Measurements from ENCODE around the gene ATXN1.

Gene ATXN1

DNA sequence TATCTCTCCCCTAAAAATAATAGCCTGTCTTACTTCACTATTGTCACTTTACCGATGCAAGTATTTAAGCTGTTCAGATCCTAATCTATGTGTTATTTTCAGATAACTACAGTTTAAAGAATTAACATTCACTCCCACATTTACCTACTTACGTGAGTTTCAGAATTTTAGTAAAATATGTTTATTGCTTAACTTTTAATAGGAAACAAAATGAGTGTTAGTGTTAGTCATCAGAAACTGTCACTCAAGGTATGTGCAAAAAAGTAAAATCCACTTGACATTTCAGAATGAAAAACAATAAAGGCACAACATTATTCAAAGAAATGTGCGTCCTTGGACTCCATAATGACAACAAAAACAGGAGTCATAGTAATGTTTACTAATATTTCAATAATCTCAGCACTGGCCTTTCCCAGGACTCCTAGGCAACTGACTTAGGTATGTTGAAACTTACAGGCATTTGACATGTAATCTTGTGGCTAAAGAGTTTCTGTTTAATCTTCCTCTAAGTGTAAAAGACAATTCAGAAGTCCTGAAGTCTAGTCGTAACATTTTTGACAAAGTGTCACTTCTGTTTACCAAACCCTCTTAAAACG lies 4.5 kb downstream of the ATXN1 start:
- Histone ChIP-seq H3K27me3 (ENCODE audit: insufficient read depth, poor library complexity, severe bottlenecking) (no peaks in the 10 kb centered on the region), H3K27ac (replicated peaks) (peak overlapping the region; percentile 35), H3K4me3 (replicated peaks; ENCODE audit: insufficient read depth, low read length) (no peak overlapping the region)
- no peak for TF ChIP-seq POLR2AphosphoS5 (IDR thresholded peaks at IDR 0.05; ENCODE audit: low read depth)
- TF ChIP-seq, protein P1, sequence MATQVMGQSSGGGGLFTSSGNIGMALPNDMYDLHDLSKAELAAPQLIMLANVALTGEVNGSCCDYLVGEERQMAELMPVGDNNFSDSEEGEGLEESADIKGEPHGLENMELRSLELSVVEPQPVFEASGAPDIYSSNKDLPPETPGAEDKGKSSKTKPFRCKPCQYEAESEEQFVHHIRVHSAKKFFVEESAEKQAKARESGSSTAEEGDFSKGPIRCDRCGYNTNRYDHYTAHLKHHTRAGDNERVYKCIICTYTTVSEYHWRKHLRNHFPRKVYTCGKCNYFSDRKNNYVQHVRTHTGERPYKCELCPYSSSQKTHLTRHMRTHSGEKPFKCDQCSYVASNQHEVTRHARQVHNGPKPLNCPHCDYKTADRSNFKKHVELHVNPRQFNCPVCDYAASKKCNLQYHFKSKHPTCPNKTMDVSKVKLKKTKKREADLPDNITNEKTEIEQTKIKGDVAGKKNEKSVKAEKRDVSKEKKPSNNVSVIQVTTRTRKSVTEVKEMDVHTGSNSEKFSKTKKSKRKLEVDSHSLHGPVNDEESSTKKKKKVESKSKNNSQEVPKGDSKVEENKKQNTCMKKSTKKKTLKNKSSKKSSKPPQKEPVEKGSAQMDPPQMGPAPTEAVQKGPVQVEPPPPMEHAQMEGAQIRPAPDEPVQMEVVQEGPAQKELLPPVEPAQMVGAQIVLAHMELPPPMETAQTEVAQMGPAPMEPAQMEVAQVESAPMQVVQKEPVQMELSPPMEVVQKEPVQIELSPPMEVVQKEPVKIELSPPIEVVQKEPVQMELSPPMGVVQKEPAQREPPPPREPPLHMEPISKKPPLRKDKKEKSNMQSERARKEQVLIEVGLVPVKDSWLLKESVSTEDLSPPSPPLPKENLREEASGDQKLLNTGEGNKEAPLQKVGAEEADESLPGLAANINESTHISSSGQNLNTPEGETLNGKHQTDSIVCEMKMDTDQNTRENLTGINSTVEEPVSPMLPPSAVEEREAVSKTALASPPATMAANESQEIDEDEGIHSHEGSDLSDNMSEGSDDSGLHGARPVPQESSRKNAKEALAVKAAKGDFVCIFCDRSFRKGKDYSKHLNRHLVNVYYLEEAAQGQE (IDR thresholded peaks at IDR 0.05; ENCODE audit: insufficient replicate concordance, low read depth) = no peak
- no peak for TF ChIP-seq GABPA (IDR thresholded peaks at IDR 0.05; ENCODE audit: low read depth)
- TF ChIP-seq SPI1 (IDR thresholded peaks at IDR 0.05; ENCODE audit: borderline replicate concordance, low read depth) = no peak
- TF ChIP-seq CTCF (IDR thresholded peaks at IDR 0.05; ENCODE audit: insufficient read depth, low read length) = no peak
- peak in 1 of 2 experiments; percentile 21 for DNase-seq (ENCODE audit: low read depth in 1 of 2, low spot score in 1 of 2)

DNA sequence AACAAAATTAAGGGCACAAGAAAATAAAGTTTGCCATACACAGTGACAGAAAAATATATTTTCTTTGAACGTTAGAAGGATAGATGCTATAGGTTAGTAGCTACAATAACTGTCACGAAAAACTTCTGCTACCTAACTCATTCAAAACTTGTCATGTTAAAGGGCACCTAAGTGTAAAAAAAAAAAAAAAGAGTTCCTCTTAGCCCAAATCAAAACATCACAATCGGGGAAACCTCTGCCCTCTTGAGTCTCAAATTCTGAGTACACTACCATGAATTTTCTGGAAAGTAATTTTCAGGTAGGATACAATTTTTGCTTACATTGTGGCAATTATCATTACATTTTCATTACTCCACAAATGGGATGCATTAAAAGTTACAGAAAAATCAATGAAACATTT lies 5.7 kb downstream of the ATXN1 start:
- DNase-seq (ENCODE audit: low read depth in 1 of 2, low spot score in 1 of 2) = no peak
- H3K4me3 ChIP-seq (replicated peaks; ENCODE audit: insufficient read depth, low read length) = no peak overlapping the region
- no peak overlapping the region for H3K27ac ChIP-seq (replicated peaks)
- TF ChIP-seq SPI1 (IDR thresholded peaks at IDR 0.05; ENCODE audit: borderline replicate concordance, low read depth) (no peak), CTCF (IDR thresholded peaks at IDR 0.05; ENCODE audit: insufficient read depth, low read length) (no peak), POLR2AphosphoS5 (IDR thresholded peaks at IDR 0.05; ENCODE audit: low read depth) (no peak)
- TF ChIP-seq, protein P1 (IDR thresholded peaks at IDR 0.05; ENCODE audit: insufficient replicate concordance, low read depth) = no peak
- H3K27me3 ChIP-seq (ENCODE audit: insufficient read depth, poor library complexity, severe bottlenecking) = no peaks in the 10 kb centered on the region

DNA sequence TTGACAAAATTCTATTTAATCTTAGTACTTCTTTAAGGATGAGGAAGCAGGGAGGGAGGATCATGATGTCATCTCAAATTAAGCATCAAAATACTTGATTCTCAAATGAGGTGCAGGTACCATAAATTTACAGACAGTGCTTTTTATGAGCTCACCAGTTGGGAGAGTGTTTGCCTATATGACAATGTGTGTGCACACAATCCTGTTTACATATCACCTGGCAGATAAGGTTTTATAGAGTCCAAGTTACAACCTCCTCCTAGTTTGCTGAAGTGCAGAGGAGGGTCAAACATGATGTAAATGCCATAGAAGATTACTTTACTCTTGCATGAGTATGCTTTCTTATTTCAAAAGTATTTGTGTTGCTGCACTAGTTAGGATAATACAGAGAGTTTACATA lies 6.4 kb downstream of the ATXN1 start:
- Histone ChIP-seq H3K4me3 (replicated peaks; ENCODE audit: insufficient read depth, low read length) (no peak overlapping the region), H3K27me3 (ENCODE audit: insufficient read depth, poor library complexity, severe bottlenecking) (no peaks in the 10 kb centered on the region), H3K27ac (replicated peaks) (no peak overlapping the region)
- TF ChIP-seq, protein P1 (IDR thresholded peaks at IDR 0.05; ENCODE audit: insufficient replicate concordance, low read depth) = no peak
- TF ChIP-seq POLR2AphosphoS5 (IDR thresholded peaks at IDR 0.05; ENCODE audit: low read depth) (no peak), SPI1 (IDR thresholded peaks at IDR 0.05; ENCODE audit: borderline replicate concordance, low read depth) (no peak), GABPA (IDR thresholded peaks at IDR 0.05; ENCODE audit: low read depth) (no peak), CTCF (IDR thresholded peaks at IDR 0.05; ENCODE audit: insufficient read depth, low read length) (no peak)
- no peak for DNase-seq (ENCODE audit: low read depth in 1 of 2, low spot score in 1 of 2)

All from HL-60 (cell line).